ENCODE results near the gene NLK.

DNA sequence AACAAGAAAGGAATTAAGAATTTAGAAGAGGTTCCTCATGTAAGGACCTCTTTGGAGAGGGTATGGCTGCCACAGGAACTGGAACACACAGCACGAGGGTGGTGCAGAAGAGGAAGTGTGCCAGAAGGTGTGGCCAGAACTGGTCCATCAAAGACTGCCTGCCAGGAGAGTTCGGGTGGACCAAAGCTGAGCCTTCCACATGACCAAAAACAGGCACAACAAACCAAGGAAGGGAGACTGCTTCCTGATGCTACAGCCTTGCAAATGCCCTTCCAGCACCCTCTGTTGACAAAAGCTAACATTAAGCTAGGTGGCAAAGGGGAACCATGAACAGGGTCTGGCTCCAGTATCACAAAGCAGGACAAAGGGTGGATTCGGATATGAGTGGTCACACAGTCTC is 150.8 kb downstream of the NLK start:
- TF ChIP-seq, protein P1, sequence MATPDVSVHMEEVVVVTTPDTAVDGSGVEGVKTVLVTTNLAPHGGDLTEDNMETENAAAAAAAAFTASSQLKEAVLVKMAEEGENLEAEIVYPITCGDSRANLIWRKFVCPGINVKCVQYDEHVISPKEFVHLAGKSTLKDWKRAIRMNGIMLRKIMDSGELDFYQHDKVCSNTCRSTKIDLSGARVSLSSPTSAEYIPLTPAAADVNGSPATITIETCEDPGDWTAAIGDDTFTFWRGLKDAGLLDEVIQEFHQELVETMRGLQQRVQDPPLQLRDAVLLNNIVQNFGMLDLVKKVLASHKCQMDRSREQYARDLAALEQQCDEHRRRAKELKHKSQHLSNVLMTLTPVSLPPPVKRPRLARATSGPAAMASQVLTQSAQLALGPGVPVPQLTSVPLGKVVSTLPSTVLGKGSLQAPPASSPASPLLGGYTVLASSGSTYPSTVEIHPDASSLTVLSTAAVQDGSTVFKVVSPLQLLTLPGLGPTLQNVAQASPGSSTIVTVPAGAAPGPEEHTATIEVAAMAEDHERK (CRISPR knock-in tag; IDR thresholded peaks at IDR 0.05; ENCODE audit: low read depth), result no peak
- TF ChIP-seq, protein P2, sequence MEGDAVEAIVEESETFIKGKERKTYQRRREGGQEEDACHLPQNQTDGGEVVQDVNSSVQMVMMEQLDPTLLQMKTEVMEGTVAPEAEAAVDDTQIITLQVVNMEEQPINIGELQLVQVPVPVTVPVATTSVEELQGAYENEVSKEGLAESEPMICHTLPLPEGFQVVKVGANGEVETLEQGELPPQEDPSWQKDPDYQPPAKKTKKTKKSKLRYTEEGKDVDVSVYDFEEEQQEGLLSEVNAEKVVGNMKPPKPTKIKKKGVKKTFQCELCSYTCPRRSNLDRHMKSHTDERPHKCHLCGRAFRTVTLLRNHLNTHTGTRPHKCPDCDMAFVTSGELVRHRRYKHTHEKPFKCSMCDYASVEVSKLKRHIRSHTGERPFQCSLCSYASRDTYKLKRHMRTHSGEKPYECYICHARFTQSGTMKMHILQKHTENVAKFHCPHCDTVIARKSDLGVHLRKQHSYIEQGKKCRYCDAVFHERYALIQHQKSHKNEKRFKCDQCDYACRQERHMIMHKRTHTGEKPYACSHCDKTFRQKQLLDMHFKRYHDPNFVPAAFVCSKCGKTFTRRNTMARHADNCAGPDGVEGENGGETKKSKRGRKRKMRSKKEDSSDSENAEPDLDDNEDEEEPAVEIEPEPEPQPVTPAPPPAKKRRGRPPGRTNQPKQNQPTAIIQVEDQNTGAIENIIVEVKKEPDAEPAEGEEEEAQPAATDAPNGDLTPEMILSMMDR (CRISPR knock-in tag; IDR thresholded peaks at IDR 0.05), result no peak
- TF ChIP-seq ZBTB7A (CRISPR knock-in tag; IDR thresholded peaks at IDR 0.05), result no peak
